Type B pancreatic cell (in vitro differentiated cells): ENCODE results near the gene RAB17. TPM values are rescaled to one million over a fixed set of nuclear protein-coding genes. Genes with fewer than 3 reads are reported as not detected.

Source experiments
- DNase-seq: peaks from one replicate; pipeline ENCODE4 v3.0.0; 2021; ENCODE audit warnings: mixed read lengths; ENCODE audit not compliant: unreplicated experiment; ENCODE audit errors: extremely low spot score
- H3K27ac Mint-ChIP-seq: 2 replicates; pipeline ENCODE4 v1.8.0; 2021; ENCODE audit warnings: mild to moderate bottlenecking, mixed read lengths
- H3K27me3 Mint-ChIP-seq: 2 replicates; pipeline ENCODE4 v1.8.0; 2021; ENCODE audit warnings: mixed read lengths
- H3K36me3 Mint-ChIP-seq: 2 replicates; pipeline ENCODE4 v1.8.0; 2021; ENCODE audit warnings: mixed read lengths
- H3K4me1 Mint-ChIP-seq: one replicate; pipeline ENCODE4 v1.8.0; 2021; ENCODE audit warnings: mixed read lengths; ENCODE audit not compliant: unreplicated experiment
- H3K4me3 Mint-ChIP-seq: 2 replicates; pipeline ENCODE4 v1.8.0; 2021; ENCODE audit warnings: mild to moderate bottlenecking, mixed read lengths
- H3K9me3 Mint-ChIP-seq: 2 replicates; pipeline ENCODE4 v1.8.0; 2021; ENCODE audit warnings: mixed read lengths
- total RNA-seq: library from RNA; stranded (reverse); gene quantifications from 2 replicates; pipeline ENCODE4 v1.2.1, GENCODE V29; 2021; ENCODE audit warnings: low replicate concordance
- TF ChIP-seq, protein P1 (sequence below): fragments of 200-600 bp; sonication (generic); conservative IDR thresholded peaks from 2 replicates; pipeline ENCODE4 v1.5.0; 2021; ENCODE audit warnings: antibody characterized with exemption, mild to moderate bottlenecking

The RAB17 gene
- total RNA-seq, 1 donor from 2014 or later, result 21.6 TPM

GRCh38 chr2:237552908-237553307 lies 37.6 kb downstream of the RAB17 start:
- Mint-ChIP-seq H3K4me3 (no peak overlapping the region), H3K27ac (no peak overlapping the region), H3K27me3 (peaks cover 6% of the 10 kb centered on the region), H3K4me1 (no peaks in the 10 kb centered on the region), H3K36me3 (no peaks in the 10 kb centered on the region), H3K9me3 (no peaks in the 10 kb centered on the region)
- TF ChIP-seq, protein P1, sequence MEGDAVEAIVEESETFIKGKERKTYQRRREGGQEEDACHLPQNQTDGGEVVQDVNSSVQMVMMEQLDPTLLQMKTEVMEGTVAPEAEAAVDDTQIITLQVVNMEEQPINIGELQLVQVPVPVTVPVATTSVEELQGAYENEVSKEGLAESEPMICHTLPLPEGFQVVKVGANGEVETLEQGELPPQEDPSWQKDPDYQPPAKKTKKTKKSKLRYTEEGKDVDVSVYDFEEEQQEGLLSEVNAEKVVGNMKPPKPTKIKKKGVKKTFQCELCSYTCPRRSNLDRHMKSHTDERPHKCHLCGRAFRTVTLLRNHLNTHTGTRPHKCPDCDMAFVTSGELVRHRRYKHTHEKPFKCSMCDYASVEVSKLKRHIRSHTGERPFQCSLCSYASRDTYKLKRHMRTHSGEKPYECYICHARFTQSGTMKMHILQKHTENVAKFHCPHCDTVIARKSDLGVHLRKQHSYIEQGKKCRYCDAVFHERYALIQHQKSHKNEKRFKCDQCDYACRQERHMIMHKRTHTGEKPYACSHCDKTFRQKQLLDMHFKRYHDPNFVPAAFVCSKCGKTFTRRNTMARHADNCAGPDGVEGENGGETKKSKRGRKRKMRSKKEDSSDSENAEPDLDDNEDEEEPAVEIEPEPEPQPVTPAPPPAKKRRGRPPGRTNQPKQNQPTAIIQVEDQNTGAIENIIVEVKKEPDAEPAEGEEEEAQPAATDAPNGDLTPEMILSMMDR, result no peak
- DNase-seq, result no peak

- H3K36me3 Mint-ChIP-seq, result no peaks in the 10 kb centered on the region
- H3K27ac Mint-ChIP-seq, result no peak overlapping the region
- no peaks in the 10 kb centered on the region for H3K27me3 Mint-ChIP-seq
- no peaks in the 10 kb centered on the region for H3K4me1 Mint-ChIP-seq
- no peak for DNase-seq
- H3K9me3 Mint-ChIP-seq, result no peaks in the 10 kb centered on the region
- H3K4me3 Mint-ChIP-seq, result no peak overlapping the region
- TF ChIP-seq, protein P1, result no peak
Measured at GRCh38 chr2:237551071-237551574, 39.4 kb downstream of the RAB17 start.

- no peaks in the 10 kb centered on the region for H3K36me3 Mint-ChIP-seq
- no peak for DNase-seq
- no peaks in the 10 kb centered on the region for H3K27me3 Mint-ChIP-seq
- TF ChIP-seq, protein P1, result no peak
- peak overlapping the region; percentile 50 for H3K27ac Mint-ChIP-seq
- no peak overlapping the region for H3K4me3 Mint-ChIP-seq
- no peaks in the 10 kb centered on the region for H3K4me1 Mint-ChIP-seq
- H3K9me3 Mint-ChIP-seq, result no peaks in the 10 kb centered on the region
Measured at GRCh38 chr2:237549643-237550415, 40.7 kb downstream of the RAB17 start.

- Mint-ChIP-seq H3K9me3 (no peaks in the 10 kb centered on the region), H3K4me3 (no peak overlapping the region), H3K36me3 (no peaks in the 10 kb centered on the region), H3K4me1 (no peaks in the 10 kb centered on the region), H3K27me3 (no peaks in the 10 kb centered on the region), H3K27ac (no peak overlapping the region)
- no peak for DNase-seq
- TF ChIP-seq, protein P1, result no peak
Measured at GRCh38 chr2:237549216-237549615, 41.3 kb downstream of the RAB17 start.

DNA sequence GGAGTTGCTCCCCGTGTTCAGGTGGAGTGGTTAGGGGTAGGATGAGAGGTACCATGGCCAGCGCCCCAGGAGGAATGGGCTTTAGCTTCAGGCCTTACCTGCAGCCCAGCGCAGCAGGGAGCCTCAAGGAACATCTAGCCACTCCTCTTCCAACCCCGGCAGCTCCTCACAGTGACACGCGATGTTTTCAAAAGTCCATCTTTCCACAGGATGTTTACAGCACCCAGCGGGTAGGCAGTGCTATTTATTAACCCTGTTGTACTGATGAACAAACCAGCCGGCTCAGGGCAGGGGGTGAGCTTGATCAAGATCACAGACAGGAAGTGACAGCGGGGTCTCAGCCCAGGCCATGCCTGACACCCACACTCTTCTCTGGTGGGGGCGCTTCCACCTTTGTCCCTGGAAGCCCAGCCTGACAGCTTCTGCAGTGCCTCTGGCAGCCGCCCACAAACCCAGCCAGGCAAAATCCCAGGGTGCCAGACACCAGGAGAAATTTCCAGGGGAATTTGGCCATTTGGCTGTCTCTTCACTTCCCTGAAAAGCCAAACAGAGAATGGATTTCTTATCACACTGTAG lies 42.6 kb downstream of the RAB17 start:
- no peak overlapping the region for H3K4me3 Mint-ChIP-seq
- no peaks in the 10 kb centered on the region for H3K9me3 Mint-ChIP-seq
- no peak for DNase-seq
- H3K36me3 Mint-ChIP-seq, result no peaks in the 10 kb centered on the region
- H3K27ac Mint-ChIP-seq, result no peak overlapping the region
- no peaks in the 10 kb centered on the region for H3K27me3 Mint-ChIP-seq
- TF ChIP-seq, protein P1, result no peak
- H3K4me1 Mint-ChIP-seq, result no peaks in the 10 kb centered on the region
